GM23248 (cell line): Measurements from ENCODE around the gene RAB31.

Experiments
- EZH2 ChIP-seq: fragments of 200-600 bp; sonication (generic); IDR thresholded peaks from 2 replicates; pipeline ENCODE4 v1.6.1; 2018; ENCODE audit warnings: antibody characterized with exemption, mild to moderate bottlenecking; ENCODE audit not compliant: insufficient read depth, poor library complexity, severe bottlenecking
- EZH2phosphoT487 ChIP-seq: fragments of 200-600 bp; sonication (generic); IDR thresholded peaks from 2 replicates; pipeline ENCODE4 v1.6.1; 2018; ENCODE audit warnings: antibody characterized with exemption, moderate library complexity, mild to moderate bottlenecking, low read depth; ENCODE audit not compliant: insufficient read depth

DNA sequence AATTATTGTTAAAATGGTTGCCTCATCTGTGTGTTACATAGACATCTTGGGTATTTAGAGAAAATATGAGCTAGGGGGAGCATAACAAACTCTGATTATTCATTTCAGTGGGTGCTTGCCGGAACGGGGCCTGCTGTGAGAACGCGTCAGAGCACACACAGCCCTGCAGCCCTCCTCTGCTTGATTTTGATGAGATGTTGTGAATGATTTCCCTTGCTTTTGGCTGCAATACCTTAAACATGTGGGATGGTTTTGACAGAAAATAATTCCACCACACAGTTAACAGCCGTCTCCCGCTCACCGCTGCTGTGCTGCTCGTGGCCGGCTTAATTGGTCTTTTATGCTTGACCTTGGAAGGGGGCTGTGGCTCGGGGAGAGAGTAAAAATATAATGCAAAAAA is 127.7 kb downstream of the RAB31 start:
- TF ChIP-seq EZH2 (no peak), EZH2phosphoT487 (no peak)
